GM12892 (cell line): ENCODE data around the gene TOR4A.

Source experiments
- DNase-seq: peaks from one replicate; pipeline ENCODE4 v3.0.0; 2011; ENCODE audit not compliant: insufficient read length
- FAIRE-seq: peaks from 2 replicates; lab custom pipeline; 2011; peaks lifted over from hg19 to GRCh38; lab: Jason Lieb, UNC
- POLR2A ChIP-seq: IDR thresholded peaks from 2 replicates; pipeline ENCODE4 v1.6.1; 2011; ENCODE audit warnings: low read depth, low read length, control low read depth
- POLR2AphosphoS5 ChIP-seq: IDR thresholded peaks from 2 replicates; pipeline ENCODE4 v1.6.1; 2011; ENCODE audit warnings: low read depth, low read length, control low read depth
- TAF1 ChIP-seq: IDR thresholded peaks from 2 replicates; pipeline ENCODE4 v1.6.1; 2011; ENCODE audit warnings: low read depth, mild to moderate bottlenecking, control low read depth, low read length, borderline replicate concordance

The TOR4A gene

GRCh38 chr9:137271696-137272076 lies 5.8 kb upstream of the TOR4A start:
- FAIRE-seq (no peak), DNase-seq (no peak)
- TF ChIP-seq POLR2AphosphoS5 (no peak), TAF1 (no peak), POLR2A (no peak)

GRCh38 chr9:137272241-137273094 lies 5.1 kb upstream of the TOR4A start:
- FAIRE-seq: no peak
- TF ChIP-seq POLR2AphosphoS5: no peak
- no peak for TF ChIP-seq TAF1
- no peak for TF ChIP-seq POLR2A

DNA sequence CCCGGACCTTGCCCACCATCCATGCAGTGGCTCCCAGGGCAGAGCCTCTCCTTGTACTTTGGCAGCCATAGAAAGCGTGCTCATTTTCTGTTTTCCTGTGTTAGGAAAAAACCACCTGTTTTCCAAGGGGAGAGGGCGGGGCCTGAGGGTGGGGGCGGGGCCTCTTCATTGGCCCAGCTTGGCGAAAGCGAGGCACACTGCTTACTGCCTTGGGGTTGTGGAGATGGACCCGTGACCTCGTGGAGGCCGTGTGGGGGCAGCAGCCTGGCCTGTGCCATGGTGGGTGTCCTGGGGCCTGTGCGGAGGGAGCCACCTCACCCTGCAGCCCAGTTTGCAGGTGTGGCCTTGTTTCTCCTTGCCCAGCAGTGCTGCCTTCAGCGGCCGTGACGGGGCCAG lies 4.4 kb upstream of the TOR4A start:
- DNase-seq (no peak), FAIRE-seq (no peak)
- TF ChIP-seq POLR2AphosphoS5 (no peak), POLR2A (no peak), TAF1 (no peak)

More at GRCh38 chr9:137272241-137273094, 5.1 kb upstream of the TOR4A start:
- no peak for DNase-seq

DNA sequence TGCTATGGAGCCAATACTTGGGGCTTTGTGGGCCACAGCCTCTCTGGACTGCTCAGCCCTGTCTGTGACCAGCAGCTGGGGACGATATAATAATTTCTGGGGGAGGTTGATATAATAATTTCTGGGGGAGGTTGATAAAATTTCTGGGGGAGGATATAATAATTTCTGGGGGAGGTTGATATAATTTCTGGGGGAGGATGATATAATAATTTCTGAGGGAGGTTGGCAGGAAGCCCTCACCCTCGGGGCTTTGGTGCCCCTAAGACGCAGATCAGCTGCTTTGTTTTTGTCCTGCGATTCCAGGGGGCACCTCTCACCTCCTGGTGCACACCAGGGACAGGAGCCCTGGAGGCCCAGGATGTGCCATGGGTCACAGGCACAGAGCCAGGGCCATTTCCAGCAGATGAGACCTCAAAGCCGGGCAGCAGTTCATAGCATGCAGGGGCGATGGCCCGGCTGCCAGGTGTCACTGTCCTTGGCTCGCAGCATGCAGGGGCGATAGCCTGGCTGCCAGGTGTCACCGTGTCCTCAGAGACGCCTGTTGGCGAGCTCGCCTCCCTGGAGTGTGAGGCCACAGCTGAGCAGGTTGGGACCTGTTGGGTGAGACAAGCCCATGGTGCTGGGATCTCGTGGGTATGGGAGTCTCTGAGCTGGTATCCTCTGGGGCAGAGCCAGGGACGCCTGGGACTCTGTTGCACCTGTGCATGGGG lies 3.8 kb upstream of the TOR4A start:
- FAIRE-seq (no peak), DNase-seq (no peak)
- TF ChIP-seq POLR2AphosphoS5: no peak
- TF ChIP-seq POLR2A: no peak
- no peak for TF ChIP-seq TAF1

DNA sequence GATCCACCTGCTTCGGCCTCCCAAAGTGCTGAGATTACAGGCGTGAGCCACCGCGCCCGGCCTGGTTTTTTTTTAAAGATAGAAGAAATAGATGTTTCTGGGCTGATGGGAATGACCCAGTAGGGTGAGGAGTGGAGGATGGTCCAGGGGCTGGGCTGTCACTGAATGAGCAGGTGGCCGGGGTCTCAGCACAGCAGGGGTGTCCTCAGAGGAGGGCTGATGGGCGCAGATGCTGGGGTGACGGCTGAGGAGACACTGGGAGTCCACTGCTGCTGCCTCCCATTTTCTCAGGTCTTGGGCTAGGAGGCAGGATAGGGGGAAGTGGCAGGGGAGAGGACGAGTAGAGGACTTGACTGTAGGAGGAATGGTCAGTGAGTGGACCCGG lies 2.3 kb upstream of the TOR4A start:
- no peak for DNase-seq
- FAIRE-seq: no peak
- TF ChIP-seq TAF1: no peak
- TF ChIP-seq POLR2A: no peak
- no peak for TF ChIP-seq POLR2AphosphoS5

GRCh38 chr9:137275588-137276472 lies 1.7 kb upstream of the TOR4A start:
- TF ChIP-seq POLR2A (no peak), POLR2AphosphoS5 (no peak; the same call in 1 of the 2 replicates), TAF1 (no peak)
- FAIRE-seq (no peak), DNase-seq (no peak)

GRCh38 chr9:137276473-137277328 lies 825 bp upstream of the TOR4A start:
- no peak for TF ChIP-seq POLR2AphosphoS5
- TF ChIP-seq POLR2A: no peak
- no peak for TF ChIP-seq TAF1
- DNase-seq: no peak
- FAIRE-seq: no peak

- FAIRE-seq (peak; percentile 24), DNase-seq (no peak)
- TF ChIP-seq POLR2AphosphoS5: no peak
Observed at GRCh38 chr9:137278061-137278701, 655 bp downstream of the TOR4A start.

DNA sequence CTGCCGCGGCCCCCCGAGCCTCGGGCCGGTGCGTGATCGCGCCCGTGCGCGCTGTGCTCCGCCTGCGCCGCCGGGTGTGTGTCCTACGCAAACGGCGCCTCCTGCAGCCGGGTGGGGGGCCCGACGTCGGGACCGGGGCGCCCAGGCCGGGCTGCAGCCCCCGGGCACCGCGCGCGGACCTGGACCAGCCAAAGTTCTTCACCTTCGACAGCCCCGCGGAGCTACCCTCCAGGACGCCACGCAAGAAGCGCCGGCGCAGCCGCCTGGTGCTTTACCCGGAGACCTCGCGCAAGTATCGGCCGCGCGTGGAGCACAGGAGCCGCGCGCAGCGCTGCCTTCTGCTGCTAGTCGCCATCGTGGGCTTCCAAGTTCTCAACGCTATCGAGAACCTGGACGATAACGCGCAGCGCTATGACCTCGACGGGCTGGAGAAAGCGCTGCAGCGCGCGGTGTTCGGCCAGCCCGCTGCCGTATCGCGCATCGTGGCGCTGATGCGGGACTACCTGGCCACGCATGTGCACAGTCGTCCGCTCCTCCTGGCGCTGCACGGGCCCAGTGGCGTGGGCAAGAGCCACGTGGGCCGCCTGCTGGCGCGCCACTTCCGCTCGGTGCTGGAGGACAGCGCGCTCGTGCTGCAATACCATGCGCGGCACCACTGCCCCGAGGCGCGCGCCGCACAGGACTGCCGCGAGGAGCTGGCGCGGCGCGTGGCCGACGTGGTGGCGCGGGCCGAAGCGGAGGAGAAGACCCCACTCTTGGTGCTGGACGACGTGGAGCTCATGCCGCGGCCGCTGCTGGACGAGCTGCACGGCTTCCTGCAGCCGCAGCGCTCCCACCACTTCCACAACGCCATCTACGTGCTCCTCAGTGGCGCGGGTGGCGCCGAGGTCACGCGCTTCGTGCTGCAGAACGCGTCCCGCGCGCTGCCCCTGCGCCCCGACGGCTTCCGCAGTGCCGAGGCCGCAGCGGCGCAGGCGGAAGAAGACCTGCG lies 1.5 kb downstream of the TOR4A start:
- FAIRE-seq (no peak), DNase-seq (no peak)
- TF ChIP-seq POLR2A: no peak

DNA sequence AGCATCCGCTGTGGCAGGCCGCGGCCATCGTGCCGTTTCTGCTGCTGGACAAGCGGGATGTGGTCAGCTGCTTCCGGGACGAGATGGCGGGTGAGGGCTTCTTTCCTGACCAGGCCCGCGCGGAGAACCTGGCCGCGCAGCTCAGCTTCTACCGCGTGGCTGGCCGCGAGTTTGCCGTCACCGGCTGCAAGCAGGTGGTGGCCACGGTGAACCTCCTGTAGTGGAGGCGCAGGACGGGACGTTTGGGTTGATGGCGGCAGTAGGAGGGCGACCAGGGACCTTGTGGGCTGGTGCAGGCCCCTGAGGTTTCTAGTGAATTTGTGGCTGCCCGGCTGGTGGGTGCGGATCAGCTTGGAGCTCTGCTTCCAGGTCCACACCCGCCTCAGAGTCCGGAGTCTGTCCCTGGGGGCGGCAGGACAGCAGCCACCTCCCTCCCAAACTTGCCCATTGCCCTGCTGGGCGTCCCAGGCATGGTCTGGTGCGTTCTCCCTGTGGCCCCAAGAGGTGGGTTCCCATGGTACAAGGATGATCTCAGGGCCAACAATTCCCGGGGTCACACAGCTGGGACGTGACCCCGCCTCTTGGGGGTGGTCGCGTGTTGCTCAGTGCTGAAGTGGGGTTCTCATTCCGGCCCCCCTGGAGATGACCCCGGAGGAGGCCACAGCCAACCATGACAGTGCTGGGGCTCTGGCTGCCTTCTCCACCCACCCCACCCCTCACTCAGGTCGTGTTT lies 2.4 kb downstream of the TOR4A start:
- no peak for FAIRE-seq
- TF ChIP-seq TAF1 (no peak), POLR2A (no peak), POLR2AphosphoS5 (no peak)
- DNase-seq: no peak
